ENCODE results near the gene BMPER.

BMPER gene

GRCh38 chr7:34108165-34108564 is 202.8 kb downstream of the BMPER start:
- no peak overlapping the region for H3K4me3 ChIP-seq (ENCODE audit: low read length)
- DNase-seq (ENCODE audit: low read depth) = no peak
- no peak for TF ChIP-seq CTCF (conservative IDR thresholded peaks at IDR 0.05; ENCODE audit: low read depth, low read length)

- H3K4me3 ChIP-seq (ENCODE audit: low read length) = no peak overlapping the region
- DNase-seq (ENCODE audit: low read depth) = no peak
- TF ChIP-seq CTCF (conservative IDR thresholded peaks at IDR 0.05; ENCODE audit: low read depth, low read length) = no peak
Measured at GRCh38 chr7:34109936-34110780, 204.8 kb downstream of the BMPER start.

- no peak for DNase-seq (ENCODE audit: low read depth)
- no peak for TF ChIP-seq CTCF (conservative IDR thresholded peaks at IDR 0.05; ENCODE audit: low read depth, low read length)
- H3K4me3 ChIP-seq (ENCODE audit: low read length) = no peak overlapping the region
Measured at GRCh38 chr7:34111031-34111430, 205.7 kb downstream of the BMPER start.

- no peak for DNase-seq (ENCODE audit: low read depth)
- TF ChIP-seq CTCF (conservative IDR thresholded peaks at IDR 0.05; ENCODE audit: low read depth, low read length) = no peak
- H3K4me3 ChIP-seq (ENCODE audit: low read length) = no peak overlapping the region
Measured at GRCh38 chr7:34115503-34115902, 210.2 kb downstream of the BMPER start.

- no peak overlapping the region for H3K4me3 ChIP-seq (ENCODE audit: low read length)
- DNase-seq (ENCODE audit: low read depth) = no peak
- TF ChIP-seq CTCF (conservative IDR thresholded peaks at IDR 0.05; ENCODE audit: low read depth, low read length) = no peak
Measured at GRCh38 chr7:34117573-34117972, 212.2 kb downstream of the BMPER start.

- no peak for DNase-seq (ENCODE audit: low read depth)
- TF ChIP-seq CTCF (conservative IDR thresholded peaks at IDR 0.05; ENCODE audit: low read depth, low read length) = no peak
- no peak overlapping the region for H3K4me3 ChIP-seq (ENCODE audit: low read length)
Measured at GRCh38 chr7:34121366-34121765, 216.0 kb downstream of the BMPER start.

- no peak for TF ChIP-seq CTCF (conservative IDR thresholded peaks at IDR 0.05; ENCODE audit: low read depth, low read length)
- DNase-seq (ENCODE audit: low read depth) = no peak
- H3K4me3 ChIP-seq (ENCODE audit: low read length) = no peak overlapping the region
Measured at GRCh38 chr7:34123316-34123715, 218.0 kb downstream of the BMPER start.

Data from retinal pigment epithelial cell (primary cell).